Stimulated activated CD4-positive, alpha-beta T cell treated with anti-CD3 and anti-CD28 coated beads, TNF-alpha, amount 100 ng/mL, for 24 hours (primary cell): Measurements from ENCODE around the gene AIMP1.
"Not testable (repeated sequence)": the region's sequence is repeated elsewhere in the genome, so short reads cannot be mapped to it uniquely, and the experiment has no call there.

Experiments
- DNase-seq, 3 experiments: peaks; one replicate each; pipeline ENCODE4 v3.0.0-alpha.2; 2020; ENCODE audit warnings: low read depth in 3 of 3

Gene AIMP1

DNA sequence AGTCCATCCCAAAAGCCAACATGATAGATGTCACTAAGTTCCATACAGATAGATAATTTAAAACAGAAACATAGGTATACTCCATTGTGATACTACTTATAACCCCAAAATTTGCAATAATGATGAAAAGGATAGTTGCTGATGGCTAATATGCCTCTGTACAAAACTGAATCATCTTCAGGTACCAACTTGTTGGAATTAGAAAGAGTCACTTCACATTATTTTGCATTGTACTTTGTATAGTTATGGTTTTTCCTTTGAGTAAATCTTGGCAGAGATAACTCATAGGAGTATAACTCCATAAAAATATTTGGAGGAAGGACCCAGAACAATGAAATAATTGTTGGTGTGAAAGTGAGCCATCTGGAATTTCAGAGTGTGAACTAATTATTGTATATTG lies 34.7 kb downstream of the AIMP1 start:
- DNase-seq, result no peak

DNA sequence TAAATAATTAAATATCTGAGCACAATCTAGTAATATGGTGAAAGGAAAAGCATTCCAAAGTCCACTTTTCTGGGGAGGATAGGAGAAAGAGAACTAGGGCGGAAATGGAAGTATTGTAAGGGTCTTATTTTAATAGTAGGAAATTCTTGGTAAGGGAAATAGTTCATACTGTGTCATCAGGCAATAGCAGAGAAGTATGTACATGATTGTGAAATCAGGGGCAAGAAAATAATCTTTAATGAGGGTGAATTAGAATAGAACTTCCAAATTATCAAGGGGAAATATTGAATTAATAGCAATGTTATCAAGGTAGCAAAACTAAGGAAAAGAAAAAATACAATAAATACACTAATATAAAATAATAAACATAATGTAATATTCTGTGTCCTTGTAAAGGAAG lies 37.4 kb downstream of the AIMP1 start:
- DNase-seq, result no peak

DNA sequence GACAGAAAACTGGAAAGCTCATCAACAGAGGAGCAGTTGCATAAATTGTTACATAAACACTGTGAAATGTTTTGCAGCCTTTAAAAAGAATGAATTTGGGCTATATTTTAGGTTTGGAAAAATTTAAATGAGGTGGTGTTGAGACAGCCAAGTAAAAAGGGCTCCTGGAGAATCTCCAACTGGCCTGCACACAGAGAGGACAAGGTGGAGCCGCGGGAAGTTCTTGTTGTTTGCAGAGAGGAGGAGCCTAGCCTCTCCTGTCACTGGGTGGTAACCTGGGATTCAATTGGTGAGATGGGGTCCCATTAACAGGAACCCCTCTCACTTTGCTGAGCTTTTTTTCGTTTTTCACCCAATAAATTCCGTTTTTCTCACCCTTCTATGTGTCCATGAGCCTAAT lies 38.8 kb downstream of the AIMP1 start:
- no peak for DNase-seq

DNA sequence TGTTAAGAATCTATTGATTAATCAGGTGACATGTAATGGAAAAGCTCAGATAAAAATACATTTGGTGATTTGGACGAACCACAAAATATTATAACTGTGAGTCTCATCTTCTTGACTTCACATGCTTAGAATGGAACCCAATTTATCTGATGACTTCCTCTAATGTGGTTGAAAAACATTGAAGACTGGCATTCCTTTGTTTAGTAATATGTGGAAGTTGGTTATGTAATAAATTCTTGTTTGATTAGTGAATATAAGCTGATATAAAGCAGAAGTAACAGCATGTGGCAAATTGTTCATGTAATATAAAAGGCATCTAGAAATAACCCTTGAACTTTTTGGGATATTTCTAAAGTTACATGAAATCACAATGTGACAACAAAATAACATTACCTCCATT lies 42.5 kb downstream of the AIMP1 start:
- DNase-seq, result no peak

DNA sequence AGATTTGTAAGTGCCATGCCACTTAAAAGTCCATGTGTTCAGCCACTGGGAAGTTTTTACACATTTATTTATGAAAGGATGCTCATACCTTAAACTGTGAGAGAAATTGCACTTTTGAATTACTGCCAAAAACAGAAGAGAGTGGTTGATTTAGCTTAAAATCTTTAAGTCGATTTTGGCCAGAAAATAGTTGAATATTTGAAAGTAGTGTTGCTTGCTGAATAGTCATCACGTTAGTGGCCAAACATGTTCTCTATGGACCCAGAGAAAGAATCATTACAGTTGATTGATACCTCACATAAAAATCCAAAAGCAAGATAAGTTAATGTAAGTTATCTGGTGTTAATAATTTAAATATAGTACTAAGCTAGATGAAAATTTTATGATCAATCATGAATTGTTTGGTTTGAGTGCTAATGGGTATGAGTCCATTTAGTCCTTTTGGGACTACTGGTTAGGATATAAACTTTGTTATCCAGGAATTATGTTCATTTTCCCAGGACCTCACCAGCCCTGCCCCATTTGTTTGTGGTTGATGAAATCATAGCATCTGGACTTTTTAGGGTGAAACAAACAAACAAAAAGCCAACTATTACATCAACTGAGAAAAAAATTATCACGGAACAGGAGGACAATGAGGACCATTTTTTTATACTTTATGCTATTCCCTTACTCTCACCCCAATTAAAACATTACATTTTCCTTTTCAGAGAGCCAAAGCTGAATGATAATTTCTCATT lies 45.9 kb downstream of the AIMP1 start:
- DNase-seq, result no peak

DNA sequence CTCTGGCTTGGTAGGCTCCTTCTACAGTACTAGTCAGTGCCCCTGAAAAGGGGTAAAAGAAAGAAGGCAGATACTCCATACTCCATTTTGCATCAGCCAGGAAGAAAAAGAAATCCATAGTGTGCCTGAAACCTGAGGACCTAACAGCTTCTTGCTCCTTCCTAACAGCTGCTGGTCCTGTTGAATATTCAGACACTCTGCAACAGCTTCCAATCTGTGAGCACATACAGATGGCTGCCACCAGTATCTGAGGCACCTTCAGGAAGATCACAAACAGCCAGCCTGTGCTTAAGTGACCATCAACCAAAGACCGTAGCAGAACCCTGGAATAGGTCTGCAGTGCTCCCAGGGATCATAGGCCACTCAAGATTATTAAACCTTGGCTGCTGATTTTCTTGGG lies 47.9 kb downstream of the AIMP1 start:
- no peak for DNase-seq

DNA sequence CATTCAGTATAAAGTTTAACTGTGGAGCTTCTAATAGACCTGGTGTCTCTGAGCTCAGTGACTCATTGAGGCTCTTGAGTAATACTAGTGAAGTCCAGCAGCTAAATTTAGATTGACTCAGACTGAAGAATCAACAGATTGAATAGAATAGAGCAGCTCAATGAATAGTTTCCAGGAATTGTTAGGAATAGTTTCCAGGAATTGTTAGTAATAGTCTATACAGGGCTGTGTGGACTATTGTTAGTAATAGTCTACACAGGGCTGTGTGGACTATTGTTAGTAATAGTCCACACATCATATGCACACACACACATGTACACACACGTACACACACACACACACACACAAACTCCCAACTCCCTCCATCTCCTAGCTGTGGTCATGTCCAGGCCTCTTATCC lies 49.3 kb downstream of the AIMP1 start:
- no peak for DNase-seq

DNA sequence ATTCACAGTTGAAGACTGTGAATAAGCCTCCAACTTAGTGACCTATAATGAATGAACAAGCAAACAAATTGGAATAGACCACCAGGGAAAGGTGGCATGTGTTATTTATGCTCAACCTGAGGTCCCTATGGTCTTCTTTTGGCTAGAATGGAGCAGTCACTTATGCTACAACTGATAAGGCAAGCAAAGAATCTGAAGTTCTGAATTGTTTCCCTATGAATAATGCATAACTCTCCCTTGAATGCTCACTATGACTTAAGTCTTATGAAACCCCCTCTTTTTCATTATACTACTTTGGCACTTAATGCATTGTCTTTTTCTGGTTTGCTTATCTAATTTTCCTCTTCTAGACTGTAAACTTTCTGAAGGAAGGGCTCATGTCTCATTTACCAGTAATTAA lies 49.7 kb downstream of the AIMP1 start:
- DNase-seq, result no peak

DNA sequence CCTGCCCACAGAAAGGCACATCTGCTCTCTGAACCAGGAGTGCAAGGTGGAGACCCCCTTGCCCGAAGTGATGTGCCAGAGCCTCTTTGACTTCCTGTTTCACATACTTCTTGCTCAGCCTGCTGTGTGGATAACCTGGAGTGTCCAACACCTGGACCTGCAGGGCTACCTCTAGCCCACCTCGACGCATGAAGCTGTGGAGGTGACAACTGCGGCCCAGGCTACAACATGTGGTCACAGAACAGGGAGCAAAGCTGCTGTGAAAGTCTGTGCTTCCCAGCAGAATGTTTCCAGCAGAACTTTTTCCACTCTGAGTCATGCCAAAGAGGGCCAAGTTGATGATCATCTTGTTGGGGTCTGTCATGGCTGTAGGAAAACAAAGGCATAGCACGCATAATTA lies 50.7 kb downstream of the AIMP1 start:
- no peak for DNase-seq

DNA sequence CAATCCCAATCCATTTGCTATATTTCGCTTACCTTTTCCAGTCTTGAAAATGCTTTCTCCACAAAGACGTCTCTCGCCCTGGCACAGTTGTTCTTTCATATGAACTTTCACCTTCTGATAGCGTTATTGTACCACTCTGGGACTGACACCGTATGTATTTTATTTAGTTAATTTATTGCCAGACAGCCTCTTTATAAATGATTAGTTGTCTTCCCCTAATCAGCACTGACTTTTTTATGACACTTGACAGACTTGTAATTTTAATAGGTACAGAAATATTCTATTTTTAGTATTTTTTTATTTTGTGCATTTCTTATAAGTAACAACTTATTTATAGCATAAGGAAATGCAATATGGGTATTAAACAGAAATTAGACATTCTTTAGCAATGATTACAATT lies 52.3 kb downstream of the AIMP1 start, which contains the start of gene GIMD1:
Gene GIMD1 (minus strand): TSS at position 101 of the 400 bp plus-strand sequence. CDS start 1,343 bp downstream, outside the sequence.
- DNase-seq, result no peak

DNA sequence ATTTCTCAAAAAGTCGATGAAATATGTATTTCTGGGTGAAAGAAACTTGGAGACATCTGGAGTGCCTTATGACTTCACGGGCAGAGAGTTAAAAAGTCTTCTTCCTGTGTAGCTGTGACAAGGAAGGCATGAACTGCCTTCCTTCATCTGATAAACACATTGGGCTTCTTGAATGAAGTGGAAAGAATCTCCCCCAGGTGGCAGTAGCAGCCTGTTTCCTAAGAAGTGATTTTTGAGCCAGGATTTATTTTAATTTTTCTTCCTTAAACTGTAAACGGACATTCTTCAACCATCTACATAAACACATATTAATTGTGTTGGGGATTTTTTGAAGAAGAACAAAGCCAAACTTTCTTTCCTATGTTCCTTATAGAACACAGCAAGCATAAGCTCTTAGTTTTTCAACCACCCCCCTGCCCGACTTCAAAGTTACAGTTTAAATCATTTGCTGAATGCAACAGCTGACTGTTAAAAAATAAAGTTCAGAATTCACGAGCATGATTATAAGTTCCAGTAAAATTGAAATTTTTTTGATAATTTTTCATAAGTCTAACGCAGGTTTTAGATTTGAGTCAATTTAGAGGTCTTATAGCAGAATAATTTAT lies 53.2 kb downstream of the AIMP1 start:
- DNase-seq, result no peak

DNA sequence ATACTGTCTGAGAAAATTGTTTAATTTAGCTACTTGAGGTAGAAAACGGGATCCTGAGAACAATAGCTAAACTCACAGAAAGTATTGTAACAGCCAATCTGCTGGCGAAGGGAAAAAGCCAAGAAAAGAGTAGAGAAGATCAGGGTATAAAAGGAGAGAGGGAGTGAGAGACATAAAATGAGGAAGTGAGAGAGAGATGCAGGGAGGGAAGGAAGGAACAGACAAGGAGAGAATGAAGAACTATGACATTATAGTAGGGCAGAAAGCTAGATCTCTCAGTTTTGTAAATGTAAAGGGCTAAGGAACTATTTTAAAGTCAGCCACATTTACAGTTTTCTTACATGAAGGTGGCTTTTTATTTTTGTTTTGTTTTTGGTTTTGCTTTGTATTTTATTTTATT lies 53.9 kb downstream of the AIMP1 start:
- no peak for DNase-seq

DNA sequence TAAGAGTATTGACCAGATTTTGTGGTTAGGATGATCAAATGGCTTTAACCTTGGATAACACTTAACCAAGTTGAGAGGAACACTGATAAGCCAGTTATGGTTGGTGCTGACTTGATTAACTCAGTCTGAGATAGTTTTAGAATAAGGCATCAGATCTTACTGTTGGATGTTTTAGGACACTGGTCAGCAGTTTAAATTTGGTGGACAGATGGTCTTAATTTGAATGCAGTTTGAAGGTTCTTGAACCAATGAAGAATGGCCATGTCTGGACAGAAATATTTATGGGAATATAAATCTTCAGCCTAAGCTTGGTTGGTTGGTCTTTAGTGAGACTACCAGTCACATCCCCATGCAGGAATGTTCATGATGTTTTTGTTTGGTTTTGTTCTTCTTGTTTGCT lies 54.8 kb downstream of the AIMP1 start:
- no peak for DNase-seq

DNA sequence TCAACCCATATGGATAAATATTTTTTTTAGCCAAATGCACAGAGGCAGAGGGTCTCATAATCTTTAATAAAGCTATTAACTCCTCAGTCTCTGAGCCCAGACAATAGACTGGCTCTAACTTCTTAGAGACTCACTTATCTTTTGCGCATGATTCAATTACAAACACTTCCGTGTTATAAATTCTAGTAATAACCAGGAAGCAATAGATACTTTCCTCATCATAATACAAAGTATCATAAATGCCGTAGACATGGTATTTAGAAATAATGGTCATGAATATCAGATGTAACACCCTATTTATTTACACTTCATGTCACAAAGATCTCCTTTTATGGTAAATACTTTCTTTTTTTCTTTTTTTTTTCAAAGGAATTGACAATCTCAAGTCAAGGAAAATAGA lies 56.7 kb downstream of the AIMP1 start:
- DNase-seq, result no peak

DNA sequence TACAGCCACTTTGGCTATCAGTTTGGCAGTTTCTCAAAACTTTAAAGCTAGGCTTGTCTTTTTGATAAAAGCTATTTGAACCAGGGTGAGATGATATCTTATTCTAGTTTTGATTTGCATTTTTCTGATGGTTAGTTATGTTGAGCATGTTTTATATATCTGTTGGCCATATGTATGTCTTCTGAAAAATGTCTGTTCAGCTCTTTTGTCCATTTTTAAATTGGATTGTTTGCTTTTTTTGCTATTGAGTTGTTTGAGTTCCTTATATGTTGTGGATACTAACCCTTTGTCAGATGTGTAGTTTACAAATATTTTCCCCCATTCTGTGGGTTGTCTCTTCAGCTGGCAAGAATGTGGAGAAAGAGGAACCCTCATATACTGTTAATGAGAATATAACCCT lies 63.8 kb downstream of the AIMP1 start:
- DNase-seq, result no peak

DNA sequence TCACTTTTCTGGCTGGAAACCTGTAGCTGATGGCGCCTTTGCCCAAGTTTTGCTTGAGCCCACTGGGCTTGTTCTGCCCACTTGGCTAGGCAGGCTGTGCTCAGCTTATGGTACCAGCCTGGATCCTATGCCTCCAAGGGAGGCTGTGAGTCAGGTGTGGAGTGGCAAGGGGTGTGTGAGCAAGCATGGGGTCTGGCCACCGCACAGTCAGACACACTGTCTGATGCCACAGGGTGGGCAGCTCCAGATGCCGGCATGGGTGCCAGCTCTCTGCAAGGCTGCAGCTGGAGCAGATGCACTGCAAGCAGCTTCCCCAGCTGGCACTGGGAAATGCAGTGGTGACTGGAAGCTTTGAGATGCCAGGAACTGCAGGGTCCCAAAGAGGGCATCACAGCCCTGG lies 68.5 kb downstream of the AIMP1 start:
- no peak for DNase-seq

DNA sequence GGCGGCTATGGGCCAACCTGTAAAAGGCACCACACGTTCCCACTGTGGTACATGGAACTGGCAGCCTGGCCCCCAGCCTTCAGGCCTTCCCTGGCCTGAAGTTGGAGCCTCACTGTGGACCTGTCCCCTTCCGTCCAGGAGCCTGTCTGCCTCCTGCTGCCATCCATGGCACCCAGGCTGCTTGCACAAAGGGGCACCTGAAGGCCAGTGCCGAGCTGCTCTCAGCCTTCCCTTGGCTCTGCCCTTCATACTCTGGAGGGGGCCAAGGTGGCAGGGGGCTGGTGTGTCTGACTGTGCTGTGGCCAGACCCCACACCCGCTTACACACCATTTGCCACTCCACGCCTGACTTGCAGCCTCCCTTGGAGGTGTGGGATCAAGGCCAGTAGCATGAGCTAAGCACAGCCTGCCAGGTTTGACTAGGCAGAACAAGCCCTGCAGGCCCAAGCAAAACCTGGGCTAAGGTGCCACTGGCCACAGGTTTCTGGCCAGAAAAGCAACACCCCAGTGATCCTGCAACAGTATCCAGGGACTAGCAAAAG lies 69.6 kb downstream of the AIMP1 start:
- DNase-seq, result no peak

DNA sequence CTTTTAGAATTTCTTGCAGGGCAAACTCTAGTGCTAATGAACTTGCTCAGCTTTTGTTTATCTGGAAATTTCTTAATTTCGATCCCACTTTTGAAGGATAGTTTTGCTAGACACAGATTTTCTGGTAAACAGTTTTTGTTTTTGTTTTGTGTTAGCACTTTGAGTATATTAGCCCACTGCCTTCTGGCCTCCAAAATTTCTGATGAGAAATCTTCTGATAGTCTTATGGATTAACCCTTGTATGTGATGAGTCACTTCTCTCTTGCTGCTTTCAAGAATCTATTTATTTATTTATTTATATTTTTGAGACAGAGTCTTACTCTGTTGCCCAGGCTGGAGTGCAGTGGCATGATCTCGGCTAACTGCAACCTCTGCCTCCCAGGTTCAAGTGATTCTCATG lies 79.2 kb downstream of the AIMP1 start:
- no peak for DNase-seq

DNA sequence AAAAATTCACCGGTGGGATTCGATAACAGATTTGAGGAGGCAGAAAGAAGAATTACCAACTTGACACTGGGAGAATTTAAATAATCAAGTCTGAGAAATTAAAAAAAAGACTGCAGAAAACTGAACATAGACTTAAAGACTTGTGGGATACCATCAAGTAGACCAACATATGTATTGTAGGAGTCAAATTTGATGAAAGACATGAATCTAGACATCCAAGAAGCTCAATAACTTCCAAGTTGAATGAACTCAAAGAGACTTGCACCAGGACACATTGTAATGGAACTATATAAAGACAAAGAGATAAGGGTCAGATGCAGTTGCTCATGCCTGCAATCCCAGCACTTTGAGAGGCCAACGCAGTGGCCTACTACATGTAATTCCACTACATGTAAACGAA lies 82.5 kb downstream of the AIMP1 start:
- DNase-seq, result not testable (repeated sequence)
